Measurements from ENCODE around the gene TMEM232. TPM values are rescaled to one million over a fixed set of nuclear protein-coding genes. Genes with fewer than 3 reads are reported as not detected.

The TMEM232 gene
- total RNA-seq, 2 donors from 2014 or later = 3.1 to 3.7 TPM

GRCh38 chr5:110638970-110639902 lies 87.2 kb downstream of the TMEM232 start:
- no peak for ATAC-seq
- intact Hi-C loops (cut with DNase I, micrococcal nuclease) = no loop called here

GRCh38 chr5:110634475-110634874 lies 92.0 kb downstream of the TMEM232 start:
- intact Hi-C loops (cut with DNase I, micrococcal nuclease) = no loop called here
- no peak for DNase-seq
- ATAC-seq = no peak

More at GRCh38 chr5:110638970-110639902, 87.2 kb downstream of the TMEM232 start:
- DNase-seq = no peak

GRCh38 chr5:110631236-110631635 lies 95.2 kb downstream of the TMEM232 start:
- no peak for ATAC-seq
- DNase-seq = no peak
- intact Hi-C loops (cut with DNase I, micrococcal nuclease) = no loop called here

- intact Hi-C loops (cut with DNase I, micrococcal nuclease) = no loop called here
- DNase-seq = no peak
- no peak for ATAC-seq
Measured at GRCh38 chr5:110630350-110630749, 96.1 kb downstream of the TMEM232 start.

GRCh38 chr5:110625376-110625999 lies 101.0 kb downstream of the TMEM232 start:
- no peak for DNase-seq
- ATAC-seq = no peak
- intact Hi-C loops (cut with DNase I, micrococcal nuclease) = no loop called here

GRCh38 chr5:110623874-110624273 lies 102.6 kb downstream of the TMEM232 start:
- ATAC-seq (no peak), DNase-seq (no peak)
- intact Hi-C loops (cut with DNase I, micrococcal nuclease) = no loop called here

GRCh38 chr5:110618941-110619340 lies 107.5 kb downstream of the TMEM232 start:
- ATAC-seq = no peak
- intact Hi-C loops (cut with DNase I, micrococcal nuclease) = no loop called here

GRCh38 chr5:110616009-110616408 lies 110.5 kb downstream of the TMEM232 start:
- intact Hi-C loops (cut with DNase I, micrococcal nuclease) = no loop called here
- ATAC-seq (no peak), DNase-seq (no peak)

More at GRCh38 chr5:110618941-110619340, 107.5 kb downstream of the TMEM232 start:
- DNase-seq = no peak

- ATAC-seq = no peak
- intact Hi-C loops (cut with DNase I, micrococcal nuclease) = no loop called here
- no peak for DNase-seq
Measured at GRCh38 chr5:110612794-110613247, 113.7 kb downstream of the TMEM232 start.

GRCh38 chr5:110611817-110612216 lies 114.7 kb downstream of the TMEM232 start:
- no peak for ATAC-seq
- intact Hi-C loops (cut with DNase I, micrococcal nuclease) = no loop called here

GRCh38 chr5:110594866-110595265 lies 131.6 kb downstream of the TMEM232 start:
- intact Hi-C loops (cut with DNase I, micrococcal nuclease) = no loop called here
- ATAC-seq (no peak), DNase-seq (no peak)

More at GRCh38 chr5:110611817-110612216, 114.7 kb downstream of the TMEM232 start:
- DNase-seq = no peak

- ATAC-seq (no peak), DNase-seq (no peak)
- intact Hi-C loops (cut with DNase I, micrococcal nuclease) = no loop called here
Measured at GRCh38 chr5:110590187-110590586, 136.3 kb downstream of the TMEM232 start.

- DNase-seq (no peak), ATAC-seq (no peak)
- intact Hi-C loops (cut with DNase I, micrococcal nuclease) = no loop called here
Measured at GRCh38 chr5:110588286-110588980, 138.0 kb downstream of the TMEM232 start.

- no peak for ATAC-seq
- intact Hi-C loops (cut with DNase I, micrococcal nuclease) = no loop called here
- DNase-seq = no peak
Measured at GRCh38 chr5:110580625-110581024, 145.8 kb downstream of the TMEM232 start.

GRCh38 chr5:110572729-110573128 lies 153.7 kb downstream of the TMEM232 start:
- no peak for ATAC-seq
- no peak for DNase-seq
- intact Hi-C loops (cut with DNase I, micrococcal nuclease) = no loop called here

- intact Hi-C loops (cut with DNase I, micrococcal nuclease) = no loop called here
- DNase-seq (no peak), ATAC-seq (no peak)
Measured at GRCh38 chr5:110562191-110562590, 164.3 kb downstream of the TMEM232 start.

GRCh38 chr5:110561510-110561909 lies 165.0 kb downstream of the TMEM232 start:
- intact Hi-C loops (cut with DNase I, micrococcal nuclease) = no loop called here
- ATAC-seq = no peak
- DNase-seq = no peak

- DNase-seq (no peak), ATAC-seq (no peak)
- intact Hi-C loops (cut with DNase I, micrococcal nuclease) = no loop called here
Measured at GRCh38 chr5:110549301-110549700, 177.2 kb downstream of the TMEM232 start.

GRCh38 chr5:110548171-110548570 lies 178.3 kb downstream of the TMEM232 start:
- intact Hi-C loops (cut with DNase I, micrococcal nuclease) = no loop called here
- ATAC-seq (no peak), DNase-seq (no peak)
